A204.1 (cell line): ENCODE results near the gene SLCO3A1.
"Not testable (repeated sequence)": the region's sequence is repeated elsewhere in the genome, so short reads cannot be mapped to it uniquely, and the experiment has no call there.

ENCODE experiments used
- FAIRE-seq: peaks from 2 replicates; lab custom pipeline; 2012; peaks lifted over from hg19 to GRCh38; lab: Jason Lieb, UNC

Gene SLCO3A1

GRCh38 chr15:92037491-92037890 is 184.0 kb downstream of the SLCO3A1 start:
- no peak for FAIRE-seq

- no peak for FAIRE-seq
Measured at GRCh38 chr15:92040350-92040749, 186.8 kb downstream of the SLCO3A1 start.

- FAIRE-seq, result no peak
Measured at GRCh38 chr15:92041371-92041770, 187.9 kb downstream of the SLCO3A1 start.

- FAIRE-seq, result no peak
Measured at GRCh38 chr15:92043283-92043682, 189.8 kb downstream of the SLCO3A1 start.

GRCh38 chr15:92044203-92044909 is 190.8 kb downstream of the SLCO3A1 start:
- FAIRE-seq, result no peak

- no peak for FAIRE-seq
Measured at GRCh38 chr15:92047900-92048299, 194.4 kb downstream of the SLCO3A1 start.

- FAIRE-seq, result no peak
Measured at GRCh38 chr15:92048739-92049138, 195.2 kb downstream of the SLCO3A1 start.

GRCh38 chr15:92049290-92049989 is 195.9 kb downstream of the SLCO3A1 start:
- FAIRE-seq, result no peak

- no peak for FAIRE-seq
Measured at GRCh38 chr15:92050220-92050898, 196.9 kb downstream of the SLCO3A1 start.

GRCh38 chr15:92051716-92052115 is 198.2 kb downstream of the SLCO3A1 start:
- FAIRE-seq, result no peak

GRCh38 chr15:92053753-92054316 is 200.3 kb downstream of the SLCO3A1 start:
- FAIRE-seq, result no peak

- FAIRE-seq, result no peak
Measured at GRCh38 chr15:92056875-92057274, 203.4 kb downstream of the SLCO3A1 start.

GRCh38 chr15:92059036-92059970 is 205.8 kb downstream of the SLCO3A1 start:
- no peak for FAIRE-seq

GRCh38 chr15:92059971-92060311 is 206.4 kb downstream of the SLCO3A1 start:
- FAIRE-seq, result not testable (repeated sequence)

GRCh38 chr15:92061511-92062195 is 208.1 kb downstream of the SLCO3A1 start:
- FAIRE-seq, result no peak

GRCh38 chr15:92062505-92062904 is 209.0 kb downstream of the SLCO3A1 start:
- no peak for FAIRE-seq

GRCh38 chr15:92068121-92068520 is 214.6 kb downstream of the SLCO3A1 start:
- FAIRE-seq, result no peak

- no peak for FAIRE-seq
Measured at GRCh38 chr15:92069308-92070250, 216.1 kb downstream of the SLCO3A1 start.

GRCh38 chr15:92070251-92070650 is 216.7 kb downstream of the SLCO3A1 start:
- FAIRE-seq, result not testable (repeated sequence)

GRCh38 chr15:92071045-92071634 is 217.6 kb downstream of the SLCO3A1 start:
- no peak for FAIRE-seq
